WERI-Rb-1 (cell line): ENCODE results near the gene COPS4.
"Not testable (repeated sequence)": the region's sequence is repeated elsewhere in the genome, so short reads cannot be mapped to it uniquely, and the experiment has no call there.

Source experiments
- DNase-seq: peaks from one replicate; pipeline ENCODE4 v3.0.0-alpha.2; 2020
- H3K27ac ChIP-seq: fragments of 250-450 bp; sonication (Bioruptor Pico); 2 replicates; pipeline ENCODE4 v1.5.1; 2020; ENCODE audit warnings: mild to moderate bottlenecking, moderate library complexity
- H3K27me3 ChIP-seq: fragments of 250-450 bp; sonication (Bioruptor Pico); 2 replicates; pipeline ENCODE4 v1.5.1; 2021; ENCODE audit warnings: mild to moderate bottlenecking, low read depth, moderate library complexity; ENCODE audit not compliant: insufficient read depth, severe bottlenecking
- H3K36me3 ChIP-seq: fragments of 250-450 bp; sonication (Bioruptor Pico); 2 replicates; pipeline ENCODE4 v1.5.1; 2020; ENCODE audit warnings: mild to moderate bottlenecking, moderate library complexity
- H3K4me3 ChIP-seq: 2 replicates; pipeline ENCODE4 v1.5.1; 2011; ENCODE audit warnings: low read depth, mild to moderate bottlenecking, control low read depth, low read length
- H3K9me3 ChIP-seq: fragments of 250-450 bp; sonication (Bioruptor Pico); 2 replicates; pipeline ENCODE4 v1.5.1; 2021; ENCODE audit warnings: mild to moderate bottlenecking, moderate library complexity; ENCODE audit not compliant: severe bottlenecking
- CTCF ChIP-seq: IDR thresholded peaks from 2 replicates; pipeline ENCODE4 v1.5.1; 2011; ENCODE audit warnings: low read depth, mild to moderate bottlenecking, control low read depth, inconsistent platforms, low read length

Gene COPS4

GRCh38 chr4:83022724-83023450 lies 12.1 kb upstream of the COPS4 start:
- H3K9me3 ChIP-seq: no peaks in the 10 kb centered on the region
- TF ChIP-seq CTCF: no peak
- H3K27me3 ChIP-seq: no peaks in the 10 kb centered on the region
- no peak overlapping the region for H3K27ac ChIP-seq
- no peak for DNase-seq
- no peak overlapping the region for H3K4me3 ChIP-seq
- no peaks in the 10 kb centered on the region for H3K36me3 ChIP-seq

- DNase-seq, H3K4me3 ChIP-seq, H3K27ac ChIP-seq, H3K9me3 ChIP-seq, H3K36me3 ChIP-seq, H3K27me3 ChIP-seq: not testable (repeated sequence)
Measured at GRCh38 chr4:83023599-83023998, 11.4 kb upstream of the COPS4 start.

- Histone ChIP-seq H3K36me3 (no peaks in the 10 kb centered on the region), H3K27ac (no peak overlapping the region), H3K4me3 (no peak overlapping the region), H3K9me3 (no peaks in the 10 kb centered on the region), H3K27me3 (no peaks in the 10 kb centered on the region)
- no peak for DNase-seq
- TF ChIP-seq CTCF: no peak
Measured at GRCh38 chr4:83024233-83024632, 10.8 kb upstream of the COPS4 start.

- no peak for TF ChIP-seq CTCF
- H3K4me3 ChIP-seq: no peak overlapping the region
- no peaks in the 10 kb centered on the region for H3K9me3 ChIP-seq
- DNase-seq: no peak
- H3K27me3 ChIP-seq: no peaks in the 10 kb centered on the region
- no peak overlapping the region for H3K27ac ChIP-seq
- no peaks in the 10 kb centered on the region for H3K36me3 ChIP-seq
Measured at GRCh38 chr4:83025563-83025962, 9.4 kb upstream of the COPS4 start.

GRCh38 chr4:83028976-83029375 lies 6.0 kb upstream of the COPS4 start:
- DNase-seq: no peak
- TF ChIP-seq CTCF: no peak
- H3K27ac ChIP-seq: no peak overlapping the region

GRCh38 chr4:83029688-83030087 lies 5.3 kb upstream of the COPS4 start:
- no peaks in the 10 kb centered on the region for H3K27me3 ChIP-seq
- no peak overlapping the region for H3K27ac ChIP-seq
- H3K4me3 ChIP-seq: no peak overlapping the region
- no peaks in the 10 kb centered on the region for H3K9me3 ChIP-seq
- H3K36me3 ChIP-seq: no peaks in the 10 kb centered on the region
- TF ChIP-seq CTCF: no peak
- DNase-seq: no peak

More at GRCh38 chr4:83028976-83029375, 6.0 kb upstream of the COPS4 start:
- Histone ChIP-seq H3K36me3 (no peaks in the 10 kb centered on the region), H3K9me3 (no peaks in the 10 kb centered on the region), H3K27me3 (no peaks in the 10 kb centered on the region), H3K4me3 (no peak overlapping the region)
